GM18951 (cell line): ENCODE data around the gene KCNJ12.
"Not testable (repeated sequence)": the region's sequence is repeated elsewhere in the genome, so short reads cannot be mapped to it uniquely, and the experiment has no call there.

ENCODE experiments used
- POLR2A ChIP-seq: IDR thresholded peaks from 4 replicates; pipeline ENCODE4 v1.6.1; 2011; ENCODE audit warnings: mild to moderate bottlenecking; ENCODE audit not compliant: insufficient read length, insufficient read depth; ENCODE audit errors: extremely low read depth
- in situ Hi-C: fragments of 300-500 bp; cut with MboI; formaldehyde crosslinking; loops from one replicate; pipeline ENCODE4 v1.12.0; 2022; ENCODE audit warnings: low sequenced_read_pairs, mixed read lengths, inconsistent platforms; ENCODE audit not compliant: unreplicated experiment

The KCNJ12 gene

DNA sequence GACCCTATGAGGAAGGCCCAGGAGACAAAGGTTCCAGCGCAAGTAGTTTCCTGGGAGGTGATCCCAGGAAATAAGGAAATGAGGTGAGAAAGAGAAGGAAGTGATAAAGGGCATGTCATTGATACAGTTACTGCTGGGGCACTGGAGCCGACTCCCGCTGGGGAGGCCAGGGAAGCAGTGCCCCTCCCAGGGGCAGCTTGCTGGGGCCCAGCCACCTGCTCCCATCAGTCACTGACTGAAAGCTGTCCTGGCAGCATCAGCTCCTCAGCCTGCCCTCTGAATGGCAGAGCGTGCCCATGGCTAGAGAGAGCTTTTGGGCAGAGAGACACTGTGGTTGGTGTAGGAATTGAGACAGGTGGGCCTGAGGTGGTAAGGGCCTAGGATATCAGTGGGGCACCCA lies 33.2 kb downstream of the KCNJ12 start:
- in situ Hi-C loops, result not testable (repeated sequence)

DNA sequence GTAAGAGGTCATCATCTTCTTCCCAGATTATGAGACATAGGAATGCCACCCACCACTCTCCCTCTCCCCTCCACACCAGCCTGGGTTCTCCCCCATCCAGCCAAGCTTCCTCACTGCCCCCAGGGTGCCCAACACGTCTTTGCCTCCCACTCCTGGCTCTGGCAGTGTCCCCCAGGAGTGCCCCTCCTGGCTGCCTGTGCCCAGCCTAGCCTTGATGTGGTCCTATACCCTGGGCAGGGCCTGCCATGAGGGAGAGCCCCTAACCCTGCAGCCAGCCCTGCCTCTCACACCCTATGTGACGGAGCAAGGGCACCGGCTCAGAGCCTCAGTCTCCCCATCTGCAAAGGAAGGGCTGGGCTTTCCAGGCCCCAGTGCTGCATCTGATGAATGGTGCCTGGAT lies 33.8 kb downstream of the KCNJ12 start:
- in situ Hi-C loops, result not testable (repeated sequence)

DNA sequence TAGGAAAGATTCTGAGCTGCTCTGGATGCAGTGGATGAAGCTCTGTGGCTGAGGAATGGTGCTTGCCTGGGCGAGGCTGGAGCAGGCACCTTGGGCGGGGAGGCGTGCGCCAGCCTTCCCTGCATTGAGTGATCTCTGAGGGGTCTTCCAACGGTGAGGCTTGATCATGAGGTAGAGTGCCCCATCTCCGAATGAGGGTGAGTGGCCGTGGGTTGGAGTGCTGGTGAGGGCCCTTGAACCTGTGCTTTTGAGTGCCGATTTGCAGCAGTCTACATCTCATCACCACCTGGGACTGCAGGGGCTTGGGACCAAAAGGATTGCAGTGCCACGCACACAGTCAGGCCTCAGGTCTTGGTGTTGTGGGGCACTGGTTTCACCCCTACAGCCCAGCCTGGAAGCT lies 34.2 kb downstream of the KCNJ12 start:
- in situ Hi-C loops, result not testable (repeated sequence)

DNA sequence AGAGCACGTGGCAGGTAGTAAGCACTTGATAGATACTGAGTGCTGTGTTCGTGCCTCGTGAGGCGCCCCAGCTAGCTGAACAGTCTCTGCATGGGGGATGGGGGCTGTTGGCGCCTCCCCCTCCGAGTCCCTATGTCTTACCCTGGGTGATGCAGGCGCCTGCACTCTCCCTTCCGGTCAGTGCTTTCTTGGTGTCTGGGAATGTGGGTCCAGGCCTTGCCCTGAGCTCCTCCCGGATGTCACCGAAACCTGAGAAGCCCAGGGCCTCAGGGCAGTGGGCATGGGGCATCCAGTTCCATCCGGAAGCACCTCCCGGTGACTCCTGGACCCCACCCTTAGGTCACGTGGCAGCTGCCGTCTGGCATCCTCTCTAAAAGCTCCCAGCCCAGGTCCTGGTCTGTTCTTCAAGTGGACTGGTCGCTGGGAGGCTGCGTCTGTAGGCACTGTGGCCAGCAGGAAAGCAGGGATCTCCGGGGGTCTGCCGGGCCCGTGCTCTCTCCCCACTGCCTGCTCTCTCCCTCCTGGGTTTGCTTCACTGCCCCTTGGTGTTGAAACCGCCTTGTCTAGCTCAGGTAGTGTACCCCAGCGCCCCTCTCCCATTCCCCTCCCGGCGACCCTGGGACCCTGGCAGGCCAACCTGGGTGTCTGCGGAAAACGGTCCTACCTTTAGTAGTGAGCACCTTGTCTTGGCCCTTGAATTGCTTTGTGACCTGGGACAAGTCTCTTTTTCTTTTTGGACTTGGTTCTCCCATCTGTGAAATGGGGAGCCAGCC lies 34.9 kb downstream of the KCNJ12 start:
- in situ Hi-C loops, result not testable (repeated sequence)

DNA sequence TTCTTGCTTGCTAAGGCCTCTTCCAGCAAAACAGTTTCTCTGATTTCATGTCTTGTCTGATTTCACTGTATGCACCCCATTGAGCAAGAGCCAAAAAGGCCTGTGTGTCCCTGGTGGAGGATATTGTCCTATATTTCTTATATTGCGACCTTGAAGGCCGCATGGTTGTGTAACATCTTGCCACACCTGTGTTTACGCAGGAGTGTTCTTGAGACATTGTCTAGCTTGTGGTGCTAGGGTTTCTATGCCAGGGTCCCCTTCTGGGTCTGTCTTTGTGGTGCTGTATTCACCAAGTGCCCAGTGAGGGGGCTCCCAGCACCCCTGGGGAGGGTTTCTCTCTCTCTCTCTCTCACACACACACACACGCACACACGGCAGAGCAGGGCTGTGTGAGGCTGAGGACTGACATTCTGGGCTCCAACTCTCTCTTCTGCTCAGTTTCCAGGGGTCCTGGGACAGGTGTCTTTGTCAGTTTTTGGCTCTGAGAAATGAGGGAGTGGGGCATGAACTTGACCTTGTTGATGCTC lies 35.6 kb downstream of the KCNJ12 start:
- in situ Hi-C loops, result not testable (repeated sequence)

DNA sequence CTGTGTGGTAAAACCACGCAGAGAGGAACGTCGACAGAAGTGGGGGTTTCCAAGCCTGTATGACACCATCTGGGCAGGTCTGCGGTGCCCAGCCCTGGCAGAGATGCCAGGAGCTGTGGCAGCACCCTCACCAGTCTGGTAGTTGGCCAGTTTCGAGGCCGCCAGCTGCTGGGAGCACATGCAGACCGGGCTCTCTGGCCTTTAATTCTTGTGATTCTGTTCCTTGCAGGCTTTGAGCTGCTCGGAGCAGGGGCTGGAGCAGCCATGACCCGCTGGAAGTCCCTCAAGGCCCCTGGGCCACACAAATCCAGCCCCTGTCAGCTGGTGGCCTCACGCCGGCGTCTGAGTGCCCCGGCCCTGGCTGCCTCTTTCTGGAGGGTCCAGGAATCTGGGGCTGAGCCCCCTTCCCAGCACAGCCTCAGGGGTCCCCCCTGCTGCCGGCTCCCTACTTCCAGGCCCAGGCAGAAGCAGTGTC lies 36.1 kb downstream of the KCNJ12 start:
- in situ Hi-C loops, result not testable (repeated sequence)

DNA sequence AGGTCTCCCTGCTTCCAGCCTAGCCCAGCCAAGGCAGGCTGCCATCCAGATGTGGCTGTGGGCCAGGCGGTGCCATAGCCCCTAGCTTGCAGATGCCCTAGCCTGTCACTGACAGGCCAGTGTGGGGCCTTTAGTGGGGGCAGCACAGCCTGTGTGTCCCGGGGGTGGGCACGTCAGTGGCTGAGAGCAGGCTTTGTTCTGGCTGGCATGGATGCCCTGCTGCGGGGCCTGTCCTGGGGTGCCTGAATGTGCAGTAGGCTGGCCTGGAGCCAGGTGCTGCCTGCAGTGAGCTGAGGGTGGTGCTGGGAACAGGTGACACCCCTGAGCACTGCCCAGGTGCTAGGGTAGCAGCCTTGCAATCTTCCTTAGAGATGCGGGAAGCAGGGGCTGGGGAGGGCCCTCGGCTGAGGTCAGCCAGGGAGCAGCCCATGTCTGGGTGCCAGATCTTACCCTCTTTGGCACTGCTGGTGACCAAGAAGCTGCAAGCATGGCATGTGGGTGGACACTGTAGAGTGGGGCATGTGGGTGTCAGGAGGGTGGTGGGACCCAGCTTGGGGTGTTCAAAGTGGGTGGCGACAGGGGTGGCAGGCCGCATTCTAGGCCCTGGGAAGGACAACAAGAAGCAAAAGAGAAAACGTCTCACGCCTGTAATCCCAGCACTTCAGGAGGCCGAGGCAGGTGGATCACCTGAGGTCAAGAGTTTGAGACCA lies 37.6 kb downstream of the KCNJ12 start:
- in situ Hi-C loops, result not testable (repeated sequence)

DNA sequence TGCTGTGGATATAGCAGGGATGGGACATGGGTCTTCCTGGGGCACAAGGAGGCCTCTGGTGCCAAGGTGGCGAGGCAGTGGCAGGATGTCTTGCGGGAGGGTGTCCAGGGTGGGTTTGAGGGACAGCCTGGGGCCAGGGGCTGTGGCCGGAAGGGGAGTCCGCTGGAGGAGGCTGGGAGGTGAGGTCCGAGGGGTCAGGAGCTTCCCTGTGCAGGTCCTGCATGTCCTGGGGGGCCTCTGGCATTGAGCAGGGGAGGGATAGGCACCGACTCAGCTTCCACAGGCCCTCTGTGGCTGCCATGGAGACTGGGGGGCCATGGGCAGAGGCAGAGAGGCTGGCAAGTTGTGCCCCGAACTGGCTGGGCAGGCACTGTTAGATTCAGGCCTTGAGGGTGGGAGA lies 38.5 kb downstream of the KCNJ12 start:
- in situ Hi-C loops, result not testable (repeated sequence)

DNA sequence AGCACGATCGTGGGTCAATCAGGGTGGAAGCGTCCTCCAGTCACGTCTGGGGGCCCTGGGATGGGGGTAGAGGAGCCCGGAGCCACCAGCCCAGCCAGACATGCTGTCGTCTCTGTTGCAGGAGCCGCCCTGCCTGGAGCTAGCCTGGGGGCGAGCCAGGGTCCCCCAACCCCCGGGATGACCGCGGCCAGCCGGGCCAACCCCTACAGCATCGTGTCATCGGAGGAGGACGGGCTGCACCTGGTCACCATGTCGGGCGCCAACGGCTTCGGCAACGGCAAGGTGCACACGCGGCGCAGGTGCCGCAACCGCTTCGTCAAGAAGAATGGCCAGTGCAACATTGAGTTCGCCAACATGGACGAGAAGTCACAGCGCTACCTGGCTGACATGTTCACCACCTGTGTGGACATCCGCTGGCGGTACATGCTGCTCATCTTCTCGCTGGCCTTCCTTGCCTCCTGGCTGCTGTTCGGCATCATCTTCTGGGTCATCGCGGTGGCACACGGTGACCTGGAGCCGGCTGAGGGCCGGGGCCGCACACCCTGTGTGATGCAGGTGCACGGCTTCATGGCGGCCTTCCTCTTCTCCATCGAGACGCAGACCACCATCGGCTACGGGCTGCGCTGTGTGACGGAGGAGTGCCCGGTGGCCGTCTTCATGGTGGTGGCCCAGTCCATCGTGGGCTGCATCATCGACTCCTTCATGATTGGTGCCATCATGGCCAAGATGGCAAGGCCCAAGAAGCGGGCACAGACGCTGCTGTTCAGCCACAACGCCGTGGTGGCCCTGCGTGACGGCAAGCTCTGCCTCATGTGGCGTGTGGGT lies 39.2 kb downstream of the KCNJ12 start:
- in situ Hi-C loops, result not testable (repeated sequence)

DNA sequence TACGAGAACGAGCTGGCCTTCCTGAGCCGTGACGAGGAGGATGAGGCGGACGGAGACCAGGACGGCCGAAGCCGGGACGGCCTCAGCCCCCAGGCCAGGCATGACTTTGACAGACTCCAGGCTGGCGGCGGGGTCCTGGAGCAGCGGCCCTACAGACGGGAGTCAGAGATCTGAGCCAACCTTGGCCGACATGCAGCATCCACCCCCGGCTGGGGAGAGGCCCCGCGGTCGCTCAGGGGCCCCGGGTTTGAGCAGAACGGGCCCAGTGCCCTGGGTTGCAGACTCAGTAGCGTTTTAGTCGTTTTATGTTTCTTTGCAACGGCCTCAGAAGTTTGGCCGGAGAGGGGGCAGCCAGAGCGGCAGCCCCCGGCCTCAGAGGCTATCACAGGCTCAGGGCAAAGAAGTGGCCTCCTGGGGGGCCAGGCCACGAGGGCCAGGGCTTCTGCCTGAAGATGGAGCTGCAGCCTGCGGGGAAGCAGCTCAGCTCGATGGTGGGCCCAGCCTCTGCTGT lies 40.4 kb downstream of the KCNJ12 start:
- in situ Hi-C loops, result not testable (repeated sequence)

DNA sequence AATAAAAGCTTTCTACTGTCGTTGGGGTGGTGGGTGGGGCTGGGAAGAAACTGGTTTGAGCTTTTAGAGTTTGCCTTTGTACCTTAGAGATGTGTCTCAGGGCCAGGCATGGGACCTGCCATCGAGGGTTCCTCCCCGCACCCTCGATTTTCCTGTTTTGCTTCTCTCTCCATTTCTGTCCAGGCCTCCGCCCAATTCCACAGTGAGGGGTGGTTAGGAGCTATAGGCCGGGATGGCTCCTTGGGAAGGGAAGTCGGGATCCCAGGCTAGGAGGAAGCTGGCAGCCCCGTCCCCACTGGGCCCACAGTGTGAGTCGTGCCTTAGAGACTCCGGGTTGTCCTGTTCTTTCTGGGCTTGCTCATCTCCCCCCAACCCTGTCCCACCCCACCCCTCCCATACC lies 41.2 kb downstream of the KCNJ12 start:
- in situ Hi-C loops, result not testable (repeated sequence)

DNA sequence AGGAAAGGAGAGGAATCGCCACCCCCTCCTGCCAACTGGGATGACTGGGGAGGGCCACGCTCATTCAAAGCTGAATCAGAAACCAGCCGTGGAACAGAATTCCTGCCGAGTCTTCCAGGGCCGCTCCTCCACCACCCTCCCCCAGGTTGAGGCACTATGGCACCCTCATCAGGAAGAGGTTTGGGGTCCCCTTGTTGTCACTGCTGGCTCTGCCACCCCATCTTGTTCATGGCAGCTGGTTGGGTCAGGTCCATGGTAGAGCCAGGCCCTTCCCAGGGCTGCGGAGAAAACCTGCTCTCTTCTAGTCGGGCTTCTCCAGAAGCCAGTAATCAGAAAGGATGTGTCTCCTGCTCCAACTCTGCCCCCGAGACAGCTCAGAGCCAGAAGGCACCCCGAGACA lies 41.8 kb downstream of the KCNJ12 start:
- in situ Hi-C loops, result no loop called here
- no peak for TF ChIP-seq POLR2A

DNA sequence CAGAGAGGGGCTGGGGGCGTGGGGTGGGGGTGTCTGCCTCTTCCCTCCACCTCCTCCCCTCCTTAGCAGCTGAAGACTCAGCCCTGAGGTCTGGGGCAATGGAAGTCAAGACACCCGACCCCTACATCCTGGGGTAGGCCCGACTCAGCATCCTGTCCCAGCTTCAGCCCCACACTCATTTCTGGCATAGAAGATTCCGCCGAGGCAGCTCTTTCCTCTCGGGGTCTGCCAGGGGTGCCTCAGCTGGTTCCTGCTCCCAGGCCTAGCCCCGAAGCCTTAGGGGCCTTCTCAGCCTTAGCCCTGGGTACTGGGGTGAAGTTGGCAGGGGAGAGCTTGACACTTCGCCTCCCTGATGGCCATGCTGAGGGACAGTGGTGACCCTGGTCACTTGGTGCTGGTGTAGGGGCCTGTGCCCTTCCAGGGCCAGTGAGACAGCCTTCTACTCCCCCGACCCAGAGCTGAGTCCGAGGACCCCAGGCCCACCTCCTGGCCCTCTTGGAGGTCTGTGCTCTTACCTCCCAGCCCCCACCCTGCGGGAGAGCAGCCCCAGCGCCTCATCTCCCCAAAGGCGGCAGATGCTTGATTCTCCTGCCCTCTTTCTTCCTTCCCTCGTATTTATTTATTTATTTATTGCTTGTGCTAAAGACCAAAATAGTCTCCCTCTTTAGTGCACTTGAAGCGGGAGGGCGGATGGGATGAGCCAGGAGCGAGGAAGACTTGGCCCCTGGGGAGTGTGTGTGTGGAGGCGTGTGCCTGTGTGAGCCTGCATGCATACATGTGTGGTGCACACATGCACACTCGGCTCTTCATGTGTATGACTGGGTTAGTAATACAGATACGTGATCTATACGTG lies 42.5 kb downstream of the KCNJ12 start:
- in situ Hi-C loops, result no loop called here
- TF ChIP-seq POLR2A, result no peak
